Measurements from ENCODE around the gene MKRN3.
"Not testable (repeated sequence)": the region's sequence is repeated elsewhere in the genome, so short reads cannot be mapped to it uniquely, and the experiment has no call there.

Gene MKRN3

GRCh38 chr15:23589012-23589411 is 23.5 kb downstream of the MKRN3 start:
- DNase-seq = no peak

DNA sequence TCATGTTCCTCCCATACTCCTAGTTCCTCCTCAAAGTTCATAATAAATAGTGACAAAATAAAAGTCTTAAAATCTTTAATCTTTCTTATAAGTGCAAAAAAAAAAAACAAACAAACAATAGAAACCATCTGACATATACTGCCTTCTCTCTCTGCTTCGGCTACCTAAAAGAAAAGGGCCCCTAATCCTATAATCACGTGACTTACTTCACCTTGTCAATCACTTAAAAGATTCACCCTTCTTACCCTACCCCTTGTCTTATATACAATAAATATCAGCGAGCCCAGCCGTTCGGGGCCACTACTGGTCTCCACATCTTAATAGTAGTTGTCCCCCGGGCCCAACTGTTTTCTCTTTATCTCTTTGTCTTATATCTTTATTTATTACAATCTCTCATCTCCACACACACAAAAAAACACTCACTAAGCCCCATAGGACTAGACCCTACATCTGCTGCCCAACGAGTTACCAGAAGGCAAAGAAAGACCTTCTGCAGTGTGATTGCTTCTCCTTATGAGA is 28.8 kb downstream of the MKRN3 start:
- DNase-seq = no peak

GRCh38 chr15:23595368-23595767 is 29.9 kb downstream of the MKRN3 start:
- DNase-seq = no peak

DNA sequence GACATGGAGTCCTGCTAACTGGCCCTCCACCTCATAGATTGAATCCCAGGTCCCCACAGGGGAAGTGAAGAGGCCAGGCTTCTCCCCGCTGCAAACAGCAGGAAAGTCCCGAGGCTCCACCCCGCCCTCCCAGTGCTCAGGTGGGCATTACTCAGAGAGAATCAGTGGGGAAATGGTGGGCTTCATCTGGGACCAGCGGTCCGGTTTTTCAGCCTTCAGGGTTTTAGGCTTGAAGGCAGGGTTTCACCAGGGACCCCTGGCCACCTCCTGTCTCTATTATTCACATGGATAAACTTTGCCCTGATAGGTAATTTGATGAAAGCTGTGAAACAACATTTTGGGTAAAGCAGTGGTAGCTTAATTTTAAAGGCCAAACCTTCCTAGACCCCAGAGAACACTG is 31.3 kb downstream of the MKRN3 start:
- DNase-seq = no peak

- not testable (repeated sequence) for DNase-seq
Measured at GRCh38 chr15:23597278-23597677, 31.8 kb downstream of the MKRN3 start.

DNA sequence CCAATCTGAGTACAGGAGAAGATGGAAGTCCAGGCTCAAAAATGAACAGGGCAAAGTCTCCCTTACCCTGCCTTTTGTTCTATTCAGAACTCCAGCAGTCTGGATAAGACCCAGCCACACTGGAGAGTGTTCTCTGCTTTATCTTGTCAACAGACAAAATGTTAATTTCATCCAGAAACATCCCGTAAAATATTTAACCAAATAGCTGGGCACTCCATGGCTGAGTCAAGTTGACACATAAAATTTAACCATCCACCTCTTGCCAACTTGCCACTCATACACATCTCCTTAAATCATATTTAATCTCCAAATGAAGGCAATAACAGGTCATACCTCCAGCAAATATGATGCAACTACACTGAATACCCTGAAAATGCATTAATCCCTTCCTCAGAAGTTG is 33.6 kb downstream of the MKRN3 start:
- DNase-seq = no peak

DNA sequence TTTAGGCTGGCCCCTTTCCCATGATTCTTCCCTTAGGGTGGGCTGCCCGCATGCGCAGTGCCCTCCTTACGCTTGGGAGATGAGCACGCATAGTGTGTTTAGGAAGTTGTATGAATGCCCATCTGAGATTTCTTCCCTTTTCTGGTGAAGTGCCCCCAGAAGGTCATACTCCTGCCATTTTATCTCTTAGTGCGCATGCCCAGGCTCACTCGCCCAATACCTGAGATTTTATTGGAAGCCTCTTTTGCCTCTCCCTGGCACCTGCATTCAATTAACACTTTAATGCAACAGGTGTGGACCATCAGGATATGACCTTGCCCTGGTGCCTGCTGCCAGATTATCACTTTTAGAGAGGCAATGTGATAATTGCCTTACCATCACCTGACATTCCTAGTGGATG is 36.6 kb downstream of the MKRN3 start:
- no peak for DNase-seq

DNA sequence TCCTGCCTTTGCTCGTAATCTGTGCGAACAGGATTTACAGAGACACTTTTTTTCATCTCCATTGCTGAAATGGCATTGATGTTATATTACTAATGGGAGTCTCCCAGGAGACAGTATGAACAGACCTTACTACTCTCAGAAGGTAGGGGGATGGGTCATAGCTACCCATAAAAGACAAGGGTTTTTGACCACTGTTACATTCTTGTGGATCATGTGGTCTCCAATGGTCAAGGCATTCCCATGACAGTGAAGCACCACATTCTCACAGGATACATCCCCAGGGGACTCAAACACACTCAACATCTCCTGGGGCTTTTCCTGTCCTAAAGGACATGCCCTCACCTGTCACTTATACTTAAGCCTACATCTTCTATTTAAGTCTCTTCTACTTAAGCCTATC is 40.8 kb downstream of the MKRN3 start:
- no peak for DNase-seq

DNA sequence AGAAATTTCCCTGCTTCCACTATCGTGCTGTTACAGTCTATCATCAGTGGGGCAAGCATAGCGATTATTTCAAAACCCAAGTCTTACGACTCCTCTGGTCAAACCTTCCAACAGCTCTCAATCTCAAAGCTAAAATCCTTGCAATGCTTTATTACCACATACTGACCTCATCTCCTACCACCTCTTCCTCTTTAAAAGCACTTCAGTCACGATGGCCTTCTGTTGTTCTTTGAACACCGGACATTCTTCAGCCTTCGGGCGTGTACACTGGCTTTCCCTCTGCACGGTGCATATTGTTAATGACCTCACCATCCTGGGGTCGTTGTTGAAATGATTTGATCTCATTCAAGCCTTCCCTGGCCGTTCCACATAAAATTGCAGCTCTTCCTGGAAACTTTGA is 51.1 kb downstream of the MKRN3 start:
- no peak for DNase-seq

Data from NCI-H524 treated with DMSO at 0.1 percent for 48 hours (cell line).